Activated gamma-delta T cell (primary cell): Measurements from ENCODE around the gene RRAS.

ENCODE experiments used
- DNase-seq: peaks from one replicate; lab custom pipeline; 2025; lab: John Stamatoyannopoulos, UW

Gene RRAS

GRCh38 chr19:49677231-49677900, 37.4 kb upstream of the RRAS start, which contains the start of gene PRMT1:
Gene PRMT1 (plus strand): TSS chr19:49677271. CDS start chr19:49677281, 10 bp downstream.
- DNase-seq: peak; percentile 73

GRCh38 chr19:49676784-49677230, 36.9 kb upstream of the RRAS start:
- DNase-seq: peak; percentile 82

GRCh38 chr19:49676136-49676783, 36.3 kb upstream of the RRAS start:
- DNase-seq: no peak

GRCh38 chr19:49672131-49672919, 32.4 kb upstream of the RRAS start:
- peak; percentile 45 for DNase-seq

DNA sequence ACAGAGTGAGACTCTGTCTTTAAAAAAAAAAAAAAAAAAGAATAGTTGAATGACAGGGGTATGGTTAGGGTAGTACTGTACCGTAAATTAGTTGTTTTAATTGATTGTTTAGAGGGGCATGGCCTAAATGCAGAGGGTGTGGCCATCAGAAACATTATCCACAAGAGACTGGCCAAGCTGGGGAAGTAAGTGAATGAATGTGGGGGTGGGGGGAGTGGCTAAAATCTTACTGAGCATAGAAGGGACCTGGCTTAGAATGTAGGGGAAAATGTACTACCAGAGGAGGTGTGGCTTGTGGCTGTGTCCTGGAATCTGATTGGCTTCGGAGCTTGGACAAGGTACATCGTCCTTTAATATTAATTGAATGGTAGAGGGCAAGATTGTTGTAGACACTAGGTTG, 29.6 kb upstream of the RRAS start:
- no peak for DNase-seq

- DNase-seq: no peak
These were observed 27.5 kb upstream of the RRAS start for GRCh38 chr19:49667473-49667872.

- DNase-seq: no peak
These were observed 26.1 kb upstream of the RRAS start for GRCh38 chr19:49666120-49666444.

- DNase-seq: peak; percentile 85
These were observed 25.6 kb upstream of the RRAS start, which contains the start of the genes BCL2L12 and IRF3 for GRCh38 chr19:49665351-49666119. Gene BCL2L12 (plus strand): TSS chr19:49665933. CDS start chr19:49666693, 760 bp downstream. Gene IRF3 (minus strand): TSS chr19:49665857. CDS start chr19:49664838, 1,019 bp downstream.

DNA sequence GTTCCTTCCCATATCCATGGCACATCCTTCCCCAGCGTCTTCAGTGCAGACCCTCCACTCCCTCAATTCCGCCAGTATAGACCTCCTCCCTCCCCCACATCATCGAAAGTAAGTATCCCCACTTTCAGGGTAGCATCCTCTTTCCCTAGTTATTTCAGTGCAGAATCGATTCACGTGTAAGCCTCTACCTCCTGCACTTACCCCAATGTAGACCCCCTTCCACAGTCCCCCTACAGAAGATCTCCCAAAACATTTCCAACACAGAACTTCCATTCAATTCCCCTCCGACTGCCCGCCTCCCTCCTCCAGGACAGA, 25.1 kb upstream of the RRAS start:
- DNase-seq: no peak

GRCh38 chr19:49664171-49665035, 24.5 kb upstream of the RRAS start:
- peak; percentile 82 for DNase-seq

- DNase-seq: no peak
These were observed 23.3 kb upstream of the RRAS start for GRCh38 chr19:49663224-49663623.

DNA sequence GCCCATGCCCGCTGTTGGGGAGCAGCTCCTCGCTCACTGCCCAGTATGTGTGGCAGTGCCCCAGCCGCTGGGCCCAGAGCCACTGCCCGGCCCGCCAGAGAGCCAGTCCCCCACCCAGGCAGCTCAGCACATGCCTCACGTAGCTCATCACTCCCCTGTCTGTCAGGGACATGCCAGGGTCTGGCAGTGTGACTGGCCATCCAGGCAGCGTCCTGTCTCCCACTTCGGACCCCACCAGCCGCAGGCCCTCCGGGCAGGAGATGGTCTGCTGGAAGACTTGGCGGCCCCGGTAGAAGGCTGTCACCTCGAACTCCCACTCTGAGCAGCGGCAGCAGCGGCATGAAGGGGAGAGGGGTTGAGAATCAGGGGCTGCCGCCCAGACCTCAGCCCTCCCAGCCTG, 22.1 kb upstream of the RRAS start:
- DNase-seq: no peak

DNA sequence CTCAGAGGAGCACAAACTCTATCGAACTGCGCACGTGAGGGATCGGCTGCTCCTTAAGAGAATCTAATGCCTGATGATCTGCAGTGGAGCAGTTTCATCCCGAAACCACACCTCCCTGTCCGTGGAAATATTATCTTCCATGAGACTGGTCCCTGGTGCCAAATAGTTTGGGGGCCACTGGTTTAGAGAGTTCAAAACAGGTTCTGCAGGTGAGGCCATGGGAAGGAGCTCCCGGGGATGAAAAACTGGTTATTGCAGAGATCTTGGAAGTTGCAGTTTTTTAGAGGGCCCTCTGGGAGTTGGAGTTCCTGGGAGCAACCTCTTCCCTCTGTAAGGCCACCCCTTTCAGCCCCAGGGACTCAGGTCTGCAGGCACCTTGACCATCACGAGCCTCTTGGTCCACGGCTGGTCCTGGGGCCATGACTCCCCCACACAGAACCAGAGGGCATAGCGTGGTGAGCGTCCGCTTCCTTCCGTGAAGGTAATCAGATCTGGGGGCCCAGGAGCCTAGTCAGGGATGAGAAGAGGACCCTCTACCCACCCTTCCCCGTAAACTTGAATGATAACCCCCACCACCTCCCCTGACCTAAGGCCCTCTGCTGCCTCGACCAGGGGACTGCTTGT, 20.5 kb upstream of the RRAS start:
- DNase-seq: no peak

DNA sequence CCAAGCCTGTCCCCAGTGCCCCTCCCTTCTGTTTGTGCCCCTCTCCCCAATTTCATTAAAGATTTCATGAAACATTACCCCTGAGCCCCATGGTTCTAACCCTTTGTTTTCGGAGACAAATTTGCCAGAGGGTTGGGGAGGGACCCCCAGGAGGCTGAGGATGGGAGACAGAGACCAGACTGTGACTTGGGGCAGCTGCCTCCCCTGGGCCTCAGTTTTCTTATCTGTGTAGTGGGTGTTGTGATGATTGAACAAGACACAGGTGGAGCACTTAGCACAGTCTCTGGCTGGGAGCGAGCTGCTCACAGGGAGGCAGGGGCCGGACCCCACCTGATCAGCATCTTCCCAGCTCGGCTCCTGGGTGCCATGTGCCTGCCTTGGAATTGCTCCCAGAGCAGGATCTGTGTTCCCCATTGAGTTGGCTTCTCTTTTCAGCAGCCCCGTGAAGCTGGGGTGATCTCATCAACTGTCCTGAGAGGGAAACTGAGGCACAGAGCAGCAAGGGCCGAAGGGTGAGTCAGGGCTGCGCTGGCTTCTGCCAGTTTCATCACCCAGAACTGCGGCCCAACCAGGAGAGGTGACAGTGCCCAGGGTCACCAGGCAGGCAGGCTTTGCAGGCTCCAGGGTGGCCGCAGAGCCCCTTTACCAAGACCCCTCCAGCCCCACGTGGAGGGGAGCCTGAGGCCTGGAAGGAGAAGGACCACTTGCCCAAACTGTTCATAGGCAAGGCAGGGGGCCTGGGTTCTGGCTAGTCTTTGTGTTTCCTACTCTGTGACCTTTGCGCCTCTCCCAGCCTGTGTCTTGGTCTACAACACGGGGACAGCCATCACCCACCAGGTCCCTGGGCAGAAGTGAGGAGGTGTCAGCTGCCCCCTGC, 18.9 kb upstream of the RRAS start:
- DNase-seq: no peak

DNA sequence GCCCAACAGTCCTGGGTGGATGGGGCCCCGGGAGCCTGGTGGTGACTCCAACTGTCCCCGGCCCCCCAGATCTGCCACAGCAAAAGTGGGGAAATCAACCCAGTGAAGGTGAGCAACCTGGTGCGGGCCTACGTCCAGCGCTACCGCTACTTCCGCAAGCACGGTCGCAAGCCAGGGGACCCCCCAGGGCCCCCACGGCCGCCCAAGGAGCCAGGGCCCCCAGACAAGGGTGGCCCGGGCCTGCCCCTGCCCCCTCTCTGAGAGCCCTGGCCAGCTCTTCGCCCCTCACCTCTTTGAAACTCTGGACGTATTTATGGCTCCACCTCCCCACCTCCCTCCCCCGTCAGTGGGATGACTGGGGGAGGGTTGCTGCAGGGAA, 18.2 kb upstream of the RRAS start:
- DNase-seq: no peak

DNA sequence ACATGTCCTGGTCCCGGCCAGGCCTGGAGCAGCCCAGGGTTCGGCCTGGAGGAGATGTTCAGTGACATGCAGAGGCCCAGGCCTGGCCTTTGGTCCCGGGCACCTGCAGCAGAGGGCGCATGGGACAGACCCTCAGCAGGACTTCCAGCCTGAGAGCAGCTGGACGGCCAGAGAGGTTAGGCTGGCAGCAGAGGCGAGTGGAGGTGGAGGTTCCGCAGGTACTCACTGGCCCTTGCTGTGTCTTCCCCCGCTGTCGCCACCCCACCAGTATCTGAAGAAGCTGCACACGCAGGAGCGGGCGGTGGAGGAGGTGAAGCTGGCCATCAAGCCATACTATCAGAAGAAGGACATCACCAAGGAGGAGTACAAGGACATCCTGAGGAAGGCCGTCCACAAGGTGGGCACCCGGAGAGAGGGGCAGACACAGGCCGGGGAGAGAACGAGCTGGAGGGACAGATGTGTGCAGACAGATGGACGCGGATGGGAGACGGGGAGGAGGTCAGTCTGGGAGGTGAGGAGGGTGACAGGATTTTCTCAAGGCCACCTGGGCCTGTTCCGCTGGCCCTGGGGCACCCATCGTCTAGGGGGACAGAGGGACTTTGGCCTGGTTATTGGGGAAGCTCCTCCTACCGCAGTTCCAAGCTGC, 17.7 kb upstream of the RRAS start:
- DNase-seq: no peak

DNA sequence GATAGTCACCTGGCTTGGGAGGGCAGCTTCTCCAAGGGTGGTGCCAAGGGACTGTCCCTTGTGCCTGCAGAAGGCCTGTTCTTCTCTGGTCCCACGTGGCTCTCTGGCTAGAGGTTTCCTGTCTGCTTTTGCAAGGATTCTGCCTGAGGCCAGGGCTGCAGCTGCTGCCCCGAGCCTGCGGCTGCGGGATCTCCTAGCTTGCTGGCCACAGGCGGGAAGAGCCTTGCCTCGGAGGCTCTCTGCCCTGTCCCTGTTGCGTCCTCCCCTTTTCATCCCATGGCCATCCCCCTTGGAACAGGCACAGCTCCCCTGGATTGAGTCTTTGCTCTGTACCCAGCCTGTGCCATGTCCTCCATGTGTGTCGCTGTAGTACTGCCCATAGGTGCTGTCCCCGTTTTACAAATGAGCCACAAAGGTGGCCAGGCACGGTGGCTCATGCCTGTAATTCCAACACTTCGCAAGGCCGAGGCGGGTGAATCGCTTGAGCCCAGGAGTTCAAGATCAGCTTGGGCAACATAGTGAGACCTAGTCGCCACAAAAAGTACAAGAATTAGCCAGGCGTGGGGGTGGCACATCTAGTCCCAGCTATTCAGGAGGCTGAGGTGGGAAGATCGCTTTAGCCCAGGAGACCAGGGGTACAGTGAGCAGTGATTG, 16.6 kb upstream of the RRAS start:
- no peak for DNase-seq

DNA sequence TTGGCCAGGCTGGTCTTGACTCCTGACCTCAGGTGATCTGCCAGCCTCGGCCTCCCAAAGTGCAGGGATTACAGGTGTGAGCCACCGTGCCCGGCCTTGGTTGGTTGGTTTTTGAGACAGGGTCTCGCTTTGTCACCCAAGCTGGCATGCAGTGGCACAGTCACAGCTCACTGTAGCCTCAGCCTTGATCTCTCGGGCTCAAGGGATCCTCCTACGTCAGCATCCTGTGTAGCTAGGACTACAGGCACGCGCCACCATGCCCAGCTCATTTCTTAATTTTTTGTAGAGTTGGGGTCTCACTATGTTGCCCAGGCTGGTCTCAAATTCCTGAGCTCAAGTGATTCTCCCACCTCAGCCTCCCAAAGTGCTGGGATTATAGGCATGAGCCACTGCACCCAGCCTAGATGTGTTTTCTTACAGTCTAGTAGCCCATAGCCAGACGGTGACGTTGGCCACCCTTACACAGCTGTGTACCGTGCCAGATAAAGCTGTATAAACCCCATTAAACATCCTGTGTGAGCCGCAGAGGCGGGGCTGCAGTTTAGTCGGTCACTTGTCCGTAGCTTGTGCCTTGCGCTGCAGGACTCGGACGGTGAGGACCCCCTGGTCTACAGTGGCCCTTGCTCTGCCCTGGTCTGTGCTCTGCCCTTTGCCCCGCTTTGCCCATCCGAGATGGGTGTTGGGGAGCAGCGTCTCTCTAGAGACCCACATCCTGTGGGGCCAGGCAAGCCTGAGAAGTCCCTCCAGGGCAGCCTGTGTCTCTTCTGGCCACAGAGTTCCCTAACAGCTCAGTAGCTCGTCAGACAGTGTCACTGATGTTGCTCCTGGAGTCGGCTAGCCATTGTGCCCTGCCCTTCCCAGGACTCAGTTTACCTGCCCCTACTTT, 15.9 kb upstream of the RRAS start:
- no peak for DNase-seq
